Measurements from ENCODE around the gene SNX2.

SNX2 gene

GRCh38 chr5:122773619-122774018 is 1.3 kb upstream of the SNX2 start:
- no peak for DNase-seq

GRCh38 chr5:122774519-122774860 is 390 bp upstream of the SNX2 start:
- DNase-seq, result no peak

GRCh38 chr5:122775550-122776542 is 966 bp downstream of the SNX2 start:
- no peak for DNase-seq

- DNase-seq, result no peak
Observed at GRCh38 chr5:122778157-122778556, 3.3 kb downstream of the SNX2 start.

GRCh38 chr5:122779451-122779850 is 4.6 kb downstream of the SNX2 start:
- no peak for DNase-seq

- no peak for DNase-seq
Observed at GRCh38 chr5:122780296-122780695, 5.4 kb downstream of the SNX2 start.

GRCh38 chr5:122781465-122781864 is 6.6 kb downstream of the SNX2 start:
- no peak for DNase-seq

- no peak for DNase-seq
Observed at GRCh38 chr5:122785294-122785693, 10.4 kb downstream of the SNX2 start.

- no peak for DNase-seq
Observed at GRCh38 chr5:122788371-122788770, 13.5 kb downstream of the SNX2 start.

GRCh38 chr5:122788996-122789395 is 14.1 kb downstream of the SNX2 start:
- DNase-seq, result no peak

- no peak for DNase-seq
Observed at GRCh38 chr5:122789461-122790171, 14.7 kb downstream of the SNX2 start.

GRCh38 chr5:122790354-122791103 is 15.6 kb downstream of the SNX2 start:
- no peak for DNase-seq

- no peak for DNase-seq
Observed at GRCh38 chr5:122805481-122805880, 30.6 kb downstream of the SNX2 start.

GRCh38 chr5:122810405-122810804 is 35.5 kb downstream of the SNX2 start:
- no peak for DNase-seq

GRCh38 chr5:122815218-122815767 is 40.4 kb downstream of the SNX2 start:
- DNase-seq, result no peak

GRCh38 chr5:122816756-122817155 is 41.9 kb downstream of the SNX2 start:
- DNase-seq, result no peak

GRCh38 chr5:122831984-122832383 is 57.1 kb downstream of the SNX2 start:
- no peak for DNase-seq

- no peak for DNase-seq
Observed at GRCh38 chr5:122835681-122836080, 60.8 kb downstream of the SNX2 start.

GRCh38 chr5:122836947-122837346 is 62.1 kb downstream of the SNX2 start:
- DNase-seq, result no peak

GRCh38 chr5:122839731-122840130 is 64.9 kb downstream of the SNX2 start:
- DNase-seq, result no peak

- DNase-seq, result no peak
Observed at GRCh38 chr5:122842016-122842580, 67.2 kb downstream of the SNX2 start.

- DNase-seq, result no peak
Observed at GRCh38 chr5:122844136-122844909, 69.4 kb downstream of the SNX2 start.
